Body of pancreas (tissue), 4 donors: ENCODE results near the gene OR1B1. TPM values are rescaled to one million over a fixed set of nuclear protein-coding genes. Genes with fewer than 3 reads are reported as not detected.

Experiments
- ATAC-seq: fragments of 150-250 bp; one replicate; pipeline ENCODE4 v1.9.1; 2016
- DNase-seq, 4 donors: peaks; one replicate each; pipeline ENCODE4 v3.0.0-alpha.2; 2019
- H3K27ac ChIP-seq, 4 donors: fragments of 200-600 bp; sonication (generic); 1 replicate in 3 of 4; 2 replicates in 1 of 4; pipeline versions ENCODE4 v1.5.1 to v1.6.1; 2016 to 2019; ENCODE audit warnings: mild to moderate bottlenecking in 1 of 4, mixed read lengths in 1 of 4, moderate library complexity in 1 of 4
- H3K27me3 ChIP-seq, 2 donors: fragments of 200-600 bp; sonication (generic); one replicate each; pipeline ENCODE4 v1.6.0; 2016; ENCODE audit warnings: mild to moderate bottlenecking in 1 of 2
- H3K36me3 ChIP-seq, 2 donors: fragments of 200-600 bp; sonication (generic); replicated peaks in 1 of 2; 2 replicates each; pipeline ENCODE4 v1.5.1; 2016; ENCODE audit warnings: low read depth in 2 of 2; ENCODE audit not compliant: insufficient read depth in 1 of 2
- H3K4me1 ChIP-seq: fragments of 200-600 bp; sonication (generic); one replicate; pipeline ENCODE4 v1.6.0; 2016
- H3K4me3 ChIP-seq, 2 donors: fragments of 200-600 bp; sonication (generic); 1 replicate in 1 of 2; 2 replicates in 1 of 2; pipeline ENCODE4 v1.5.1; 2016 to 2019
- H3K9me3 ChIP-seq, 3 donors: fragments of 200-600 bp; sonication (generic); 1 replicate in 2 of 3; 2 replicates in 1 of 3; pipeline ENCODE4 v1.5.1; 2016
- CTCF ChIP-seq, 7 experiments: fragments of 450-650 bp in 4 of 7; fragments of 200-600 bp in 3 of 7; sonication (generic) in 3 of 7; IDR thresholded peaks; one replicate each; pipeline ENCODE4 v1.5.1; 2016 to 2019; ENCODE audit warnings: antibody characterized with exemption in 7 of 7
- POLR2A ChIP-seq, 3 donors: fragments of 450-650 bp; IDR thresholded peaks; one replicate each; pipeline ENCODE4 v1.6.1; 2016; ENCODE audit warnings: antibody characterized with exemption in 3 of 3, mild to moderate bottlenecking in 2 of 3
- WGBS, 2 donors: methylation state at CpG; one replicate each; pipeline ENCODE4 v1.1.5; 2017; 5-methylcytosine and 5-hydroxymethylcytosine counted together
- intact Hi-C: fragments of 100-400 bp; cut with DNase I; formaldehyde crosslinking; loops from one replicate; pipeline ENCODE4 v1.15.1; 2023
- total RNA-seq, 2 donors: library from RNA; depleted of rRNA; stranded (reverse); fragments of >200 nt; gene quantifications; one replicate each; pipeline ENCODE4 v1.1.0, GENCODE V29; 2016

The OR1B1 gene
- not detected for total RNA-seq

GRCh38 chr9:122657527-122657926 lies at the start of gene OR1B1:
Gene OR1B1 (minus strand): TSS chr9:122657627.
- no peaks in the 10 kb centered on the region for H3K4me1 ChIP-seq
- WGBS, 2 donors: 79 to 83% methylated on average over 3 of the region's 3 CpGs
- H3K36me3 ChIP-seq: no peaks in the 10 kb centered on the region
- no peak within 1 kb of the TSS for H3K27ac ChIP-seq
- no peaks in the 10 kb centered on the region for H3K27me3 ChIP-seq
- no peak within 1 kb of the TSS for H3K4me3 ChIP-seq
- no peak for TF ChIP-seq CTCF (IDR thresholded peaks at IDR 0.05)
- TF ChIP-seq POLR2A (IDR thresholded peaks at IDR 0.05): no peak
- ATAC-seq: no peak
- H3K9me3 ChIP-seq: no peaks in the 10 kb centered on the region
- intact Hi-C loops: no loop called here
- DNase-seq: no peak

DNA sequence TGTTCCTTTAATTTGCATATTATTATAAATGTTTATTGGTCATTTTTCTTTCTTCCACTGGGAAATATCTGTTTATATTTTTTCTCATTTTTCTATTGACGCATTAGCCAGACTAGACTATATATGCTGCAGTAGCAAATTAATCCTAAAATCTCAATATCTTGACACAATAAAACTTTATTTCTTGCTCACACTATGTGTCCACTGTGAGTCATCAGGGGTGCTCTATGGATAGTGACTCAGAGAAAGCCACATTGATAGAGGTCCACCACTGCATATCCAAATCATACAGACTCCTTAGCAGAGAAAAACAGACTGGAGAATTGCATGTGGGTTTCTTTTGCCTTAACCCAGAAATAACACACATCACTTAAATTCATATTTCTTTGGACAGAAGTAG lies 38.3 kb upstream of the OR1B1 start:
- no peak for DNase-seq
- 92 to 94% methylated on average over 1 of the region's 1 CpG for WGBS, 2 donors

GRCh38 chr9:122684851-122685250 lies 27.4 kb upstream of the OR1B1 start:
- intact Hi-C loops: no loop called here
- no peak for ATAC-seq

More for the DNA sequence above, 38.3 kb upstream of the OR1B1 start:
- intact Hi-C loops: no loop called here
- H3K36me3 ChIP-seq: no peaks in the 10 kb centered on the region
- H3K9me3 ChIP-seq: no peaks in the 10 kb centered on the region
- H3K4me1 ChIP-seq: no peaks in the 10 kb centered on the region
- no peak overlapping the region for H3K4me3 ChIP-seq
- TF ChIP-seq POLR2A (IDR thresholded peaks at IDR 0.05) (no peak), CTCF (IDR thresholded peaks at IDR 0.05) (no peak)
- no peak for ATAC-seq
- H3K27ac ChIP-seq: no peak overlapping the region
- no peaks in the 10 kb centered on the region for H3K27me3 ChIP-seq

DNA sequence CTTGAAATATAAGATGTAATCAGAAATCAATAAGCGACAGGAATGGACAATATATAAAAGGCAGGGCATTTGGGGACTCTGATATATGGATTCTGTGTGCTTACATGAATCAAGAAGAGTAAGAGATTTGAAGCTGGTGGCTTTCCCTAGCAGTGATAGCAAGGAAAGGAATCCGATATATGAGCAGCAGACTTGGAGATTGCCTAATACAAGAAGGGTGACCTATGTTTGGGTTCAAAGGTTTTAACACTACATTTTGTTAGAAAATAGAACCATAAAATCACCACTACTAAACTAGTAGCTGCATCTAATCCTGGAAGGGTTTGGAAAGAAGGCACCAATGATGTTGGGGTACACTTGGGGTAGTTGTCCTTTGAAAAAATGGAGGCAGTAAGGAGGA lies 15.1 kb upstream of the OR1B1 start:
- Histone ChIP-seq H3K9me3 (peaks cover 0 to 14% (median 0%) of the 10 kb centered on the region in 3 donors), H3K4me3 (no peak overlapping the region), H3K36me3 (no peaks in the 10 kb centered on the region), H3K27me3 (no peaks in the 10 kb centered on the region), H3K4me1 (no peaks in the 10 kb centered on the region), H3K27ac (no peak overlapping the region)
- no peak for TF ChIP-seq POLR2A (IDR thresholded peaks at IDR 0.05)
- TF ChIP-seq CTCF (IDR thresholded peaks at IDR 0.05): no peak
- no peak for ATAC-seq
- intact Hi-C loops: no loop called here
- no peak for DNase-seq
- 63 to 81% methylated on average over 2 of the region's 2 CpGs for WGBS, 2 donors

More at GRCh38 chr9:122684851-122685250, 27.4 kb upstream of the OR1B1 start:
- Histone ChIP-seq H3K36me3 (no peaks in the 10 kb centered on the region), H3K27ac (no peak overlapping the region), H3K4me1 (no peaks in the 10 kb centered on the region), H3K4me3 (no peak overlapping the region), H3K27me3 (no peaks in the 10 kb centered on the region), H3K9me3 (peaks cover 0 to 6% (median 0%) of the 10 kb centered on the region in 3 donors)
- DNase-seq: no peak
- TF ChIP-seq CTCF (IDR thresholded peaks at IDR 0.05) (no peak), POLR2A (IDR thresholded peaks at IDR 0.05) (no peak)

DNA sequence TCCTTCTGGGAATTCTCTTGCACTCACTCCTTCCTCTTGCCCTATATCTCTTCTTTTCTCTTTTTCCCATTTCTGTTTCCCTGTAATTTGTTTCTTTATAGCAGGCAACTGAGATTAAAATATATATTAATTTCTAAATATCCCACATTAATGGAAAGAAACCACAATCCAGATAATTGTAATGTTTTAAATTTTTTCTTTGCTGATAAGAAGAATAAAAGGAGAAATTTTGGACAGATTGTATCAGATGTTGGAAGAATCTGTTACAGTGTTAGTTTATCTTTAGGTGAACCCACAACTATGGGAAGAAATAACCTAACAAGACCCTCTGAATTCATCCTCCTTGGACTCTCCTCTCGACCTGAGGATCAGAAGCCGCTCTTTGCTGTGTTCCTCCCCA lies 4.0 kb upstream of the OR1B1 start, which contains the start of gene OR1L1:
Gene OR1L1, plus strand, starts transcription at position 301 of the 400 bp plus-strand sequence. Its CDS starts 0 bp downstream, at position 301.
- TF ChIP-seq CTCF (IDR thresholded peaks at IDR 0.05): no peak
- no peak for TF ChIP-seq POLR2A (IDR thresholded peaks at IDR 0.05)
- WGBS, 2 donors: 45 to 63% methylated on average over 2 of the region's 2 CpGs
- no peak for DNase-seq
- intact Hi-C loops: no loop called here
- H3K36me3 ChIP-seq: no peaks in the 10 kb centered on the region
- H3K4me3 ChIP-seq: no peak within 1 kb of the TSS
- ATAC-seq: no peak
- H3K9me3 ChIP-seq: no peaks in the 10 kb centered on the region
- no peaks in the 10 kb centered on the region for H3K4me1 ChIP-seq
- H3K27me3 ChIP-seq: no peaks in the 10 kb centered on the region
- no peak within 1 kb of the TSS for H3K27ac ChIP-seq
